Endothelial cell (in vitro differentiated cells): ENCODE results near the gene HOXA10. TPM values are rescaled to one million over a fixed set of nuclear protein-coding genes. Genes with fewer than 3 reads are reported as not detected.

Experiments used
- DNase-seq: peaks from one replicate; pipeline ENCODE4 v3.0.0; 2021; ENCODE audit warnings: low spot score
- H3K27ac Mint-ChIP-seq: one replicate; pipeline ENCODE4 v1.8.0; 2021; ENCODE audit warnings: mixed read lengths, inconsistent platforms; ENCODE audit not compliant: unreplicated experiment
- H3K27me3 Mint-ChIP-seq: one replicate; pipeline ENCODE4 v1.8.0; 2021; ENCODE audit warnings: mild to moderate bottlenecking, moderate library complexity, mixed read lengths, inconsistent platforms; ENCODE audit not compliant: unreplicated experiment
- H3K36me3 Mint-ChIP-seq: one replicate; pipeline ENCODE4 v1.8.0; 2021; ENCODE audit warnings: mild to moderate bottlenecking, low read depth, mixed read lengths, inconsistent platforms; ENCODE audit not compliant: unreplicated experiment
- H3K4me1 Mint-ChIP-seq: one replicate; pipeline ENCODE4 v1.8.0; 2021; ENCODE audit warnings: mild to moderate bottlenecking, mixed read lengths, inconsistent platforms; ENCODE audit not compliant: unreplicated experiment
- H3K4me3 Mint-ChIP-seq: one replicate; pipeline ENCODE4 v1.8.0; 2021; ENCODE audit warnings: mild to moderate bottlenecking, mixed read lengths, inconsistent platforms; ENCODE audit not compliant: unreplicated experiment
- H3K9me3 Mint-ChIP-seq: one replicate; pipeline ENCODE4 v1.8.0; 2021; ENCODE audit warnings: mixed read lengths, inconsistent platforms; ENCODE audit not compliant: unreplicated experiment
- CTCF ChIP-seq: fragments of 200-600 bp; sonication (generic); IDR thresholded peaks from one replicate; pipeline ENCODE4 v1.5.0; 2021; ENCODE audit warnings: antibody characterized with exemption; ENCODE audit not compliant: unreplicated experiment
- total RNA-seq: library from RNA; stranded (reverse); fragmentation: NEBNext Ultra II Directional; extraction: Animal tissue kit (Norgen Biotek cat#: 25700); gene quantifications from one replicate; pipeline ENCODE4 v1.2.1, GENCODE V29; 2021; ENCODE audit not compliant: unreplicated experiment

Gene HOXA10
- total RNA-seq, 1 donor from 2014 or later = not detected

- Mint-ChIP-seq H3K9me3 (no peaks in the 10 kb centered on the region), H3K27me3 (peaks cover 42% of the 10 kb centered on the region), H3K27ac (no peak within 1 kb of the TSS), H3K4me3 (peak within 1 kb of the TSS; percentile 91), H3K4me1 (peaks cover 28% of the 10 kb centered on the region), H3K36me3 (peaks cover 8% of the 10 kb centered on the region)
- peak; percentile 86 for DNase-seq
- TF ChIP-seq CTCF = peak; percentile 90
Measured at GRCh38 chr7:27143023-27143949, 30.8 kb downstream of the HOXA10 start, which contains the start of gene HOXA5. Gene HOXA5, minus strand, starts transcription at chr7:27143681. Its CDS starts 74 bp downstream, at chr7:27143607.

GRCh38 chr7:27142580-27143022 is 31.5 kb downstream of the HOXA10 start:
- Mint-ChIP-seq H3K36me3 (peaks cover 8% of the 10 kb centered on the region), H3K27ac (no peak overlapping the region), H3K4me1 (peaks cover 25% of the 10 kb centered on the region), H3K9me3 (no peaks in the 10 kb centered on the region), H3K27me3 (peaks cover 39% of the 10 kb centered on the region), H3K4me3 (peak overlapping the region; percentile 91)
- DNase-seq = no peak
- TF ChIP-seq CTCF = no peak

GRCh38 chr7:27141923-27142579 is 32.1 kb downstream of the HOXA10 start:
- Mint-ChIP-seq H3K4me1 (peaks cover 23% of the 10 kb centered on the region), H3K36me3 (peaks cover 8% of the 10 kb centered on the region), H3K27ac (no peak overlapping the region), H3K4me3 (peak overlapping the region; percentile 91), H3K27me3 (peaks cover 35% of the 10 kb centered on the region), H3K9me3 (no peaks in the 10 kb centered on the region)
- peak; percentile 43 for DNase-seq
- no peak for TF ChIP-seq CTCF

GRCh38 chr7:27141137-27141922 is 32.8 kb downstream of the HOXA10 start:
- peaks cover 8% of the 10 kb centered on the region for H3K36me3 Mint-ChIP-seq
- no peak for DNase-seq
- H3K4me3 Mint-ChIP-seq = peak overlapping the region; percentile 72
- TF ChIP-seq CTCF = no peak
- H3K27ac Mint-ChIP-seq = no peak overlapping the region
- H3K27me3 Mint-ChIP-seq = peaks cover 30% of the 10 kb centered on the region
- H3K9me3 Mint-ChIP-seq = no peaks in the 10 kb centered on the region
- H3K4me1 Mint-ChIP-seq = peaks cover 29% of the 10 kb centered on the region
